ENCODE data around the gene KHDRBS1.
"Not testable (repeated sequence)": the region's sequence is repeated elsewhere in the genome, so short reads cannot be mapped to it uniquely, and the experiment has no call there.

KHDRBS1 gene

GRCh38 chr1:32063261-32063681 is 49.6 kb downstream of the KHDRBS1 start:
- DNase-seq (ENCODE audit: low read depth in 2 of 2) = no peak

GRCh38 chr1:32065613-32066488 is 52.2 kb downstream of the KHDRBS1 start:
- DNase-seq (ENCODE audit: low read depth in 2 of 2) = not testable (repeated sequence)

- DNase-seq (ENCODE audit: low read depth in 2 of 2) = no peak
Measured at GRCh38 chr1:32066489-32066873, 52.8 kb downstream of the KHDRBS1 start.

GRCh38 chr1:32068957-32069588 is 55.4 kb downstream of the KHDRBS1 start:
- DNase-seq (ENCODE audit: low read depth in 2 of 2) = no peak

- no peak for DNase-seq (ENCODE audit: low read depth in 2 of 2)
Measured at GRCh38 chr1:32071758-32072621, 58.3 kb downstream of the KHDRBS1 start.

- peak; percentile 79 to 81 for DNase-seq (ENCODE audit: low read depth in 2 of 2)
Measured at GRCh38 chr1:32072622-32073298, 59.1 kb downstream of the KHDRBS1 start, which contains the start of gene TMEM39B. Gene TMEM39B, plus strand, starts transcription at chr1:32072939. Its CDS starts 109 bp downstream, at chr1:32073048.

GRCh38 chr1:32073299-32074229 is 59.9 kb downstream of the KHDRBS1 start:
- no peak for DNase-seq (ENCODE audit: low read depth in 2 of 2)

- no peak for DNase-seq (ENCODE audit: low read depth in 2 of 2)
Measured at GRCh38 chr1:32074841-32075240, 61.2 kb downstream of the KHDRBS1 start.

GRCh38 chr1:32077451-32077850 is 63.8 kb downstream of the KHDRBS1 start:
- no peak for DNase-seq (ENCODE audit: low read depth in 2 of 2)

- no peak for DNase-seq (ENCODE audit: low read depth in 2 of 2)
Measured at GRCh38 chr1:32082022-32082421, 68.4 kb downstream of the KHDRBS1 start.

GRCh38 chr1:32086381-32086780 is 72.7 kb downstream of the KHDRBS1 start:
- not testable (repeated sequence) for DNase-seq (ENCODE audit: low read depth in 2 of 2)

GRCh38 chr1:32091176-32091575 is 77.5 kb downstream of the KHDRBS1 start:
- no peak for DNase-seq (ENCODE audit: low read depth in 2 of 2)

- DNase-seq (ENCODE audit: low read depth in 2 of 2) = no peak
Measured at GRCh38 chr1:32091591-32091990, 77.9 kb downstream of the KHDRBS1 start.
